OCI-LY7 (cell line): ENCODE results near the gene TP63.

ENCODE experiments used
- CTCF ChIP-seq: fragments of 200-600 bp; sonication (generic); conservative IDR thresholded peaks from 2 replicates; pipeline ENCODE4 v1.5.1; 2014; ENCODE audit warnings: mild to moderate bottlenecking, antibody characterized with exemption, low read length, moderate library complexity, mixed read lengths
- EZH2phosphoT487 ChIP-seq: fragments of 200-600 bp; sonication (generic); IDR thresholded peaks from 2 replicates; pipeline ENCODE4 v1.6.1; 2018; ENCODE audit warnings: low read depth, borderline replicate concordance, mild to moderate bottlenecking, mixed run types, antibody characterized with exemption, low read length, moderate library complexity, mixed read lengths

- TF ChIP-seq CTCF, result no peak
- TF ChIP-seq EZH2phosphoT487, result no peak
Observed at GRCh38 chr3:189588070-189588469, 43.1 kb upstream of the TP63 start.
